Measurements from ENCODE around the gene GRID2. TPM values are rescaled to one million over a fixed set of nuclear protein-coding genes. Genes with fewer than 3 reads are reported as not detected.

Gene GRID2
- total RNA-seq, 1 donor from 2014 or later: not detected

GRCh38 chr4:92714640-92715039 is 410.9 kb downstream of the GRID2 start:
- DNase-seq (ENCODE audit: low read depth): no peak
- TF ChIP-seq, protein P1, sequence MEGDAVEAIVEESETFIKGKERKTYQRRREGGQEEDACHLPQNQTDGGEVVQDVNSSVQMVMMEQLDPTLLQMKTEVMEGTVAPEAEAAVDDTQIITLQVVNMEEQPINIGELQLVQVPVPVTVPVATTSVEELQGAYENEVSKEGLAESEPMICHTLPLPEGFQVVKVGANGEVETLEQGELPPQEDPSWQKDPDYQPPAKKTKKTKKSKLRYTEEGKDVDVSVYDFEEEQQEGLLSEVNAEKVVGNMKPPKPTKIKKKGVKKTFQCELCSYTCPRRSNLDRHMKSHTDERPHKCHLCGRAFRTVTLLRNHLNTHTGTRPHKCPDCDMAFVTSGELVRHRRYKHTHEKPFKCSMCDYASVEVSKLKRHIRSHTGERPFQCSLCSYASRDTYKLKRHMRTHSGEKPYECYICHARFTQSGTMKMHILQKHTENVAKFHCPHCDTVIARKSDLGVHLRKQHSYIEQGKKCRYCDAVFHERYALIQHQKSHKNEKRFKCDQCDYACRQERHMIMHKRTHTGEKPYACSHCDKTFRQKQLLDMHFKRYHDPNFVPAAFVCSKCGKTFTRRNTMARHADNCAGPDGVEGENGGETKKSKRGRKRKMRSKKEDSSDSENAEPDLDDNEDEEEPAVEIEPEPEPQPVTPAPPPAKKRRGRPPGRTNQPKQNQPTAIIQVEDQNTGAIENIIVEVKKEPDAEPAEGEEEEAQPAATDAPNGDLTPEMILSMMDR (conservative IDR thresholded peaks at IDR 0.05; ENCODE audit: low read depth, low read length): no peak
- H3K4me3 ChIP-seq (ENCODE audit: low read depth, low read length): no peak overlapping the region

DNA sequence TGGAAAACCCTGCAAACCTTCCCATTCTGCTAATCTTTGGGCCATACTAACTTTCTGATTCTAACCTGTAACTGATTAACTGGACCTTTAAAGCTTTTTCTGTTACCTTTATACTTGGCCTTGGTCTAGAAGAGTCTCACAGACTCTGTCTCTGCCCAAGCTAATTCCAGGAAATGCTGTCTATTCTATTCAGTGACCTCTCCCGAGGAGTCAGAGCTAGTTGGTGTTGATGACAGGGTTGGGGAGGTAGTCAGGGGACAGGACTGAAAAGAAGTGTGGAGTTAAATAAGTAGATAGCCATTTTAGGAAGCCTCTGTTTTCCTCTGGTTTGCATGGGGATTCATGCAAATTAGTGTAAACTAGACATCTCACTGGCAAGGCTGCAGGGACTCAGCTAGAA is 429.5 kb downstream of the GRID2 start:
- no peak for DNase-seq (ENCODE audit: low read depth)
- TF ChIP-seq, protein P1 (conservative IDR thresholded peaks at IDR 0.05; ENCODE audit: low read depth, low read length): no peak

DNA sequence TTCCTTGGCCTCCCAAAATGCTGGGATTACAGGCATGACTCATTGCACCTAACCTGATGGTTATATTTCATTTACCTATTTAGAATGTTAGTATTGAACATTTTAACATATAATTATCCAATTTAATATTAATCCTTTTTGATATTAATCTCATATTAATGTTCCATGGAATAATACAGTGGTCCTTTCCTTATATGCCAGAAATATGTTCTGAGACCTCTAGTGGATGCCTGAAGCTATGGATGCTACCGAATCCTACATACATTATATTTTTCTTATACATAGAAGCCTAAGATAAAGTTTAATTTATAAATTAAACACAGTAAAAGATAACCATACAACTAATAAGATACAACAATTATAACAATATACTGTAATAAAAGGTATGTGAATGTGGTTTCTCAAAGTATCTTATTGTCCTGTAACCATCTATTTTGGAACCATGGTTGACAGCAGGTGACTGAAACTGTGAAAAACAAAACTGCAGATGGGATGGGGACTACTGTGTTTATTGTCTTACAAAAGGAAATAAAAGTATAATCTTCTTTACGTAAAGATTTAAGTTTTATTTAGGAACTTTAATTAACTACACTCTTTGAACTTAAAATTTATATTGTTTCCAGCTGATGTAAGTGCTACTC is 431.4 kb downstream of the GRID2 start:
- TF ChIP-seq, protein P1 (conservative IDR thresholded peaks at IDR 0.05; ENCODE audit: low read depth, low read length): no peak
- DNase-seq (ENCODE audit: low read depth): no peak
- no peak overlapping the region for H3K4me3 ChIP-seq (ENCODE audit: low read depth, low read length)

More for the DNA sequence above, 429.5 kb downstream of the GRID2 start:
- H3K4me3 ChIP-seq (ENCODE audit: low read depth, low read length): no peak overlapping the region

DNA sequence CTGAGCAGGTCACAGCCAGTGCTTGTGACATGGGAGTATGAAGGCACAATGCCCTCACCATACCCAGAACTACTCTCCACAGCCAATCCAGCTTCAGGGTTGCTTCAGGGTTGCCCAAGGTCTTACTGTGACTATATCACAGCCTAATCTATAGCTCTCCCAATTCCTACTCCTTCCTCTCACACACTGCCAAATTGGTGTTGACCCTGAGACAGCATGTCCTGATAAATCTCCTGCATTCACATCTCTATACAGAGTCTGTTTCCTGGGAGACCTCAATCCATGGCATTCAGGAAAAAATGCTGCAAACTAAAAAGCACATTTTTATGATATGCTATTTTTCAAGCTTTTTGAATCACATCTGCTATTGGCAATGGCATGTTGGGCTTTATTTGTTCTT is 456.7 kb downstream of the GRID2 start:
- DNase-seq (ENCODE audit: low read depth): no peak
- no peak overlapping the region for H3K4me3 ChIP-seq (ENCODE audit: low read depth, low read length)
- TF ChIP-seq, protein P1 (conservative IDR thresholded peaks at IDR 0.05; ENCODE audit: low read depth, low read length): no peak

- TF ChIP-seq, protein P1 (conservative IDR thresholded peaks at IDR 0.05; ENCODE audit: low read depth, low read length): no peak
- H3K4me3 ChIP-seq (ENCODE audit: low read depth, low read length): no peak overlapping the region
- no peak for DNase-seq (ENCODE audit: low read depth)
Observed at GRCh38 chr4:92776080-92776479, 472.3 kb downstream of the GRID2 start.

DNA sequence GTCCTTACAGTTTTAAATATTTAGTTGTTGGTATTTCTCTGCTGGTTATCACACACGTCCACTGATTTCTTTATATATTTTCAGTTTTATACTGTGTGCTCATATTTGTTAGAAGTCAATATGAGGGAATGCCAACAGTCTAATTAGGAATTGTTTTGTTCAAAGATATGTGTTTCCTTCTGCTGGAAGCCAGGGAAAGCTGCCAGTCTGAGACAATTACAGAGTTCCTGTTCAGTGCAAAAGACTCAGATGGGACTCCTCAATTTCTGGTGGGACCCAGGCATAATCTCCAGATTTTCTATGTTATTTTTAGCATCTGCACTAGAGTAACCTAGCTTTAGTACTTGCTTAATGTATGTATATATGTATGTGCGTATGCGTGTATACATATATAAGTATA is 486.0 kb downstream of the GRID2 start:
- TF ChIP-seq, protein P1 (conservative IDR thresholded peaks at IDR 0.05; ENCODE audit: low read depth, low read length): no peak
- no peak overlapping the region for H3K4me3 ChIP-seq (ENCODE audit: low read depth, low read length)
- DNase-seq (ENCODE audit: low read depth): no peak

DNA sequence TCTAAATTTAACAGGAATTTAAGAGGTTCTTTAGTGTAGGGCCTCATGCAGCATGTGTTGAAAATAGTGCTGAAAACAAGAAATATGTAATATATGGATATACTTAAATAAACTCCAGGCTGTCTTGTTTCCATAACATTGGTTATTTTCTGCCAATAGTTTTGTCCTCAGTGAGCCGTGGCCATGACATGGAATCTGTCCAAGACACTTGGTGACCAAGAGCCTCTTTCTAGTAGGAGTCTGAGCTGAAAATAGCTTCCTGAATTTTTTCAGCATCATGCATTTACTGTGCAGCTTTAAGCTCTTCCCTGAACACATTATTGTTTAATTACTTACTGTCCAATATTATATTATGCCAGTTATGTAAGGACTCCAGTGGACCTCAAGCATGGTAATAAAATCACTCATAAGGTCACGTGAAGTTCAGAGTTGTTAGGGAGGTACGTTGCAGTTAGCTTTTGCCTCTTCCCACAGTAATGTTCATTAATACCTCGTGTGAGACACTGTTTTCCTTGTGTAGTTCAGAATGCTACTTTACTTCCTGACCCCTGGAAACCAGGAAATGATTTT is 488.2 kb downstream of the GRID2 start:
- peak; percentile 4 for DNase-seq (ENCODE audit: low read depth)
- no peak overlapping the region for H3K4me3 ChIP-seq (ENCODE audit: low read depth, low read length)
- TF ChIP-seq, protein P1 (conservative IDR thresholded peaks at IDR 0.05; ENCODE audit: low read depth, low read length): no peak

All from epithelial cell of proximal tubule (primary cell).